IMR-90 (cell line): Measurements from ENCODE around the gene LCK. TPM values are rescaled to one million over a fixed set of nuclear protein-coding genes. Genes with fewer than 3 reads are reported as not detected.
A peak's percentile ranks its signal among the peaks of the same experiment; 100 is the strongest.

ENCODE experiments used
- ATAC-seq: fragments of 200-7000 bp; cut with Tn5 transposase; 2 replicates; pipeline ENCODE4 v1.9.1; 2020; ENCODE audit warnings: low read depth, mild to moderate bottlenecking, moderate library complexity
- BruUV-seq: library from RNA; stranded (reverse); fragments of 400-500 nt; replicated peaks from 2 replicates; lab custom pipeline; 2021; lab: Mats Ljungman, UMichigan
- CTCF ChIA-PET: fragments of 300-600 bp; formaldehyde crosslinking; extraction: SDS; loops from one replicate; lab custom pipeline; 2021; ENCODE audit warnings: antibody characterized with exemption; lab: Yijun Ruan, JAX
- POLR2A ChIA-PET: fragments of 300-600 bp; sonication (Branson Sonifier 250); formaldehyde crosslinking; loops from one replicate; lab custom pipeline; 2022; ENCODE audit warnings: antibody characterized with exemption; ENCODE audit not compliant: unreplicated experiment; lab: Charles Lee
- DNase-seq: peaks from one replicate; pipeline ENCODE4 v3.0.0; 2013
- H2AFZ ChIP-seq: replicated peaks from 2 replicates; pipeline ENCODE3; 2013; ENCODE audit warnings: low read length, mild to moderate bottlenecking; ENCODE audit not compliant: poor library complexity
- H2AK5ac ChIP-seq: 2 replicates; pipeline ENCODE4 v1.6.1; 2013; ENCODE audit warnings: low read depth, low read length, inconsistent platforms
- H2AK9ac ChIP-seq: replicated peaks from 2 replicates; pipeline ENCODE3; 2013; ENCODE audit warnings: mild to moderate bottlenecking, low read depth, low read length, moderate library complexity; ENCODE audit not compliant: poor library complexity
- H2BK120ac ChIP-seq: 2 replicates; pipeline ENCODE4 v1.6.1; 2013; ENCODE audit warnings: low read depth, low read length, inconsistent platforms
- H2BK15ac ChIP-seq: 3 replicates; pipeline ENCODE4 v1.6.1; 2013; ENCODE audit warnings: low read depth, low read length, inconsistent platforms
- H2BK20ac ChIP-seq: 2 replicates; pipeline ENCODE4 v1.6.1; 2013; ENCODE audit warnings: low read depth, mild to moderate bottlenecking, inconsistent platforms, low read length, moderate library complexity
- H2BK5ac ChIP-seq: 2 replicates; pipeline ENCODE4 v1.6.1; 2013; ENCODE audit warnings: mild to moderate bottlenecking, low read depth, low read length, inconsistent platforms; ENCODE audit not compliant: poor library complexity, severe bottlenecking
- H3K14ac ChIP-seq: replicated peaks from 2 replicates; pipeline ENCODE4 v1.6.1; 2013; ENCODE audit warnings: low read depth, low read length, inconsistent platforms
- H3K18ac ChIP-seq: 2 replicates; pipeline ENCODE4 v1.6.1; 2013; ENCODE audit warnings: low read depth, low read length, control low read depth
- H3K23ac ChIP-seq: 2 replicates; pipeline ENCODE4 v1.6.1; 2013; ENCODE audit warnings: low read depth, low read length, inconsistent platforms
- H3K27ac ChIP-seq: 2 replicates; pipeline ENCODE4 v1.5.1; 2013; ENCODE audit warnings: mild to moderate bottlenecking, control low read depth, low read length; ENCODE audit not compliant: insufficient read depth
- H3K27me3 ChIP-seq: 2 replicates; pipeline ENCODE4 v1.6.1; 2013; ENCODE audit warnings: low read length; ENCODE audit not compliant: control insufficient read depth, insufficient read depth
- H3K36me3 ChIP-seq: 2 replicates; pipeline ENCODE4 v1.6.1; 2013; ENCODE audit warnings: low read length, mixed read lengths; ENCODE audit not compliant: control insufficient read depth, insufficient read depth
- H3K4ac ChIP-seq: 2 replicates; pipeline ENCODE4 v1.6.1; 2013; ENCODE audit warnings: low read depth, low read length, inconsistent platforms
- H3K4me1 ChIP-seq: 2 replicates; pipeline ENCODE4 v1.6.1; 2013; ENCODE audit warnings: low read length, mixed read lengths; ENCODE audit not compliant: control insufficient read depth, insufficient read depth
- H3K4me2 ChIP-seq: 2 replicates; pipeline ENCODE4 v1.6.1; 2013; ENCODE audit warnings: low read depth, mild to moderate bottlenecking, control low read depth, low read length, moderate library complexity
- H3K4me3 ChIP-seq: 2 replicates; pipeline ENCODE4 v1.5.1; 2013; ENCODE audit warnings: low read depth, mild to moderate bottlenecking, control low read depth, low read length, moderate library complexity; ENCODE audit not compliant: insufficient read depth
- H3K56ac ChIP-seq: 2 replicates; pipeline ENCODE4 v1.6.1; 2013; ENCODE audit warnings: low read length, inconsistent platforms; ENCODE audit not compliant: insufficient read depth; ENCODE audit errors: extremely low read depth
- H3K79me1 ChIP-seq, 2 experiments: 2 replicates each; pipeline ENCODE4 v1.6.1; 2013; ENCODE audit warnings: low read length in 2 of 2, inconsistent platforms in 1 of 2, low read depth in 1 of 2
- H3K9ac ChIP-seq: 2 replicates; pipeline ENCODE4 v1.6.1; 2013; ENCODE audit warnings: low read depth, low read length, control low read depth
- H3K9me1 ChIP-seq: 2 replicates; pipeline ENCODE4 v1.6.1; 2013; ENCODE audit warnings: low read length, inconsistent platforms; ENCODE audit not compliant: insufficient read depth
- H3K9me3 ChIP-seq: 2 replicates; pipeline ENCODE4 v1.6.1; 2013; ENCODE audit warnings: low read length; ENCODE audit not compliant: control insufficient read depth, insufficient read depth
- H4K20me1 ChIP-seq: 2 replicates; pipeline ENCODE4 v1.6.1; 2013; ENCODE audit warnings: low read length, inconsistent platforms; ENCODE audit not compliant: insufficient read depth
- H4K5ac ChIP-seq: 2 replicates; pipeline ENCODE4 v1.6.1; 2013; ENCODE audit warnings: mild to moderate bottlenecking, low read depth, low read length, control low read depth
- H4K8ac ChIP-seq, 2 experiments: 2 replicates each; pipeline ENCODE4 v1.6.1; 2013; ENCODE audit warnings: low read depth in 2 of 2, low read length in 2 of 2, control low read depth in 1 of 2, inconsistent platforms in 1 of 2
- H4K91ac ChIP-seq: 2 replicates; pipeline ENCODE4 v1.6.1; 2013; ENCODE audit warnings: low read depth, low read length, inconsistent platforms; ENCODE audit not compliant: insufficient read depth
- FOS ChIP-seq: fragments of 150-350 bp; IDR thresholded peaks from 2 replicates; pipeline ENCODE4 v1.6.1; 2016; ENCODE audit warnings: low read depth, low read length
- MAFK ChIP-seq: IDR thresholded peaks from 2 replicates; pipeline ENCODE4 v1.6.1; 2012; ENCODE audit warnings: low read depth, low read length, improper control_type of control experiment
- MAZ ChIP-seq: IDR thresholded peaks from 2 replicates; pipeline ENCODE4 v1.6.1; 2012; ENCODE audit warnings: low read depth, mild to moderate bottlenecking, low read length, improper control_type of control experiment, moderate library complexity, borderline replicate concordance
- RCOR1 ChIP-seq: IDR thresholded peaks from 2 replicates; pipeline ENCODE4 v1.6.1; 2012; ENCODE audit warnings: mild to moderate bottlenecking, low read length, improper control_type of control experiment; ENCODE audit not compliant: insufficient replicate concordance
- WGBS, 2 experiments: methylation state at CpG; one replicate each; pipeline versions ENCODE4 v1.1.5 to v1.1.7; 2013; ENCODE audit warnings: missing lambda C conversion rate in 2 of 2; ENCODE audit not compliant: insufficient read length in 1 of 2; ENCODE audit errors: extremely low coverage in 2 of 2; 5-methylcytosine and 5-hydroxymethylcytosine counted together
- dilution Hi-C: fragments of 300-500 bp; cut with HindIII; formaldehyde crosslinking; loops from one replicate; pipeline ENCODE4 v1.14.3; 2018; ENCODE audit warnings: low sequenced_read_pairs; ENCODE audit not compliant: unreplicated experiment
- in situ Hi-C: fragments of 300-500 bp; cut with MboI; formaldehyde crosslinking; loops from 3 replicates; pipeline ENCODE4 v1.14.3; 2019; ENCODE audit warnings: low sequenced_read_pairs, inconsistent platforms, mixed read lengths
- intact Hi-C: fragments of 100-400 bp; cut with micrococcal nuclease; formaldehyde crosslinking; loops from 2 replicates; pipeline ENCODE4 v1.10.0; 2022
- polyA plus RNA-seq, 3 experiments: library from polyadenylated mRNA; depleted of rRNA; stranded (reverse); fragments of >200 nt; gene quantifications; 2 replicates each; pipeline ENCODE4 v1.2.3, GENCODE V29; 2012; ENCODE audit warnings: low replicate concordance in 1 of 3
- total RNA-seq: library from RNA; depleted of rRNA; stranded (reverse); fragments of >200 nt; gene quantifications from 2 replicates; pipeline ENCODE4 v1.2.3, GENCODE V29; 2012

The LCK gene
- total and polyA plus RNA-seq, 2 of the 4 experiments (the other 2 are of a cell fraction): not detected

DNA sequence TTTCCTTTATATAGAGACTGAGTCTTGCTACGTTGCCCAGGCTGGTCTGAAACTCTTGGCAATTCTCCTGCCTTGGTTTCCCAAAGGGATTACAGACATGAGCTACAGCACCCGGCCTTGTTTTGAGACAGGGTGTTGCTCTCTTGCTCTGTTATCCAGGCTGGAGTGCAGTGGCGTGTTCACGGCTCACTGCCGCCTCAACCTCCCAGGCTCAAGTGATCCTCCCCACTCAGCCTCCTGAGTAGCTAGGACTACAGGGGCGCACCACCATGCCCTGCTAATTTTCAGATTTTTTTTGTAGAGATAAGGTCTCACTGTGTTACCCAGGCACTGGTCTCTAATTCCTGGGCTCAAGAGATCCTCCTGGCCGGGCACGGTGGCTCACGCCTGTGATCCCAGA, 14.8 kb downstream of the LCK start:
- dilution Hi-C loops: no loop called here
- H3K56ac ChIP-seq: no peak overlapping the region
- H3K14ac ChIP-seq: no peak overlapping the region
- no peak overlapping the region for H3K9ac ChIP-seq
- in situ Hi-C loops: no loop called here
- peak overlapping the region; percentile 75 for H3K4ac ChIP-seq
- no peak overlapping the region for H3K23ac ChIP-seq
- no peaks in the 10 kb centered on the region for H3K27me3 ChIP-seq
- H3K9me3 ChIP-seq: no peaks in the 10 kb centered on the region
- CTCF ChIA-PET: interaction anchor here (0.7 kb wide), 1 partner anchor 70 kb away, joined by 3 read pairs; the partner anchor contains the start of gene MARCKSL1
- no peak for DNase-seq
- no peaks in the 10 kb centered on the region for H4K20me1 ChIP-seq
- peak overlapping the region; percentile 68 for H4K91ac ChIP-seq
- POLR2A ChIA-PET: no interaction called here
- H3K9me1 ChIP-seq: peaks cover 9% of the 10 kb centered on the region; the same call in 1 of the 2 replicates
- no peak for ATAC-seq
- TF ChIP-seq FOS: no peak
- TF ChIP-seq MAFK: no peak
- TF ChIP-seq RCOR1: no peak
- no peak for TF ChIP-seq MAZ
- H4K5ac ChIP-seq: no peak overlapping the region
- H3K4me1 ChIP-seq: peaks cover 8% of the 10 kb centered on the region
- peak overlapping the region; percentile 37; the same call in 1 of the 2 replicates for H2BK20ac ChIP-seq
- H2AFZ ChIP-seq: no peak overlapping the region
- H3K79me1 ChIP-seq: no peaks in the 10 kb centered on the region
- no peak overlapping the region for H2AK9ac ChIP-seq
- peak overlapping the region; percentile 86; the same call in 2 of the 3 replicates for H2BK15ac ChIP-seq
- no peak overlapping the region for H3K27ac ChIP-seq
- H2AK5ac ChIP-seq: peak overlapping the region; percentile 61
- no peak overlapping the region for H3K18ac ChIP-seq
- WGBS, 2 experiments: 94% methylated on average over 5 of the region's 9 CpGs; no CpG with 5 or more reads in 1 of the 2 experiments
- BruUV-seq: no TSS peak
- no peak overlapping the region for H2BK5ac ChIP-seq
- intact Hi-C loops: no loop called here
- H2BK120ac ChIP-seq: peak overlapping the region; percentile 61
- H3K4me3 ChIP-seq: no peak overlapping the region
- peak overlapping the region in 1 of 2 experiments; percentile 74; a peak in 1 of 4 replicates for H4K8ac ChIP-seq
- no peak overlapping the region for H3K4me2 ChIP-seq
- H3K36me3 ChIP-seq: no peaks in the 10 kb centered on the region
